Pulmonary artery endothelial cell (primary cell): Measurements from ENCODE around the gene EDA. TPM values are rescaled to one million over a fixed set of nuclear protein-coding genes. Genes with fewer than 3 reads are reported as not detected.

Source experiments
- DNase-seq: peaks from one replicate; pipeline ENCODE4 v3.0.0-alpha.2; 2011; ENCODE audit warnings: low read depth, low spot score
- total RNA-seq: library from RNA; depleted of rRNA; stranded (reverse); fragments of >200 nt; gene quantifications from 2 replicates; pipeline ENCODE4 v1.2.3, GENCODE V29; 2014

The EDA gene
- total RNA-seq, 1 donor from 2014 or later = 0.92 TPM

GRCh38 chrX:70022616-70023015 lies 406.7 kb downstream of the EDA start:
- no peak for DNase-seq

- DNase-seq = peak; percentile 50
These were observed 409.6 kb downstream of the EDA start for GRCh38 chrX:70025464-70025863.

- peak; percentile 40 for DNase-seq
These were observed 410.4 kb downstream of the EDA start for GRCh38 chrX:70026112-70026850.

- peak; percentile 30 for DNase-seq
These were observed 410.9 kb downstream of the EDA start for GRCh38 chrX:70026851-70027200.

- no peak for DNase-seq
These were observed 413.9 kb downstream of the EDA start for GRCh38 chrX:70029863-70030262.

GRCh38 chrX:70030301-70030767 lies 414.4 kb downstream of the EDA start:
- no peak for DNase-seq

GRCh38 chrX:70032792-70033191 lies 416.9 kb downstream of the EDA start:
- no peak for DNase-seq

- DNase-seq = no peak
These were observed 417.6 kb downstream of the EDA start for GRCh38 chrX:70033348-70034051.

GRCh38 chrX:70034646-70035045 lies 418.7 kb downstream of the EDA start:
- no peak for DNase-seq

- no peak for DNase-seq
These were observed 422.6 kb downstream of the EDA start for GRCh38 chrX:70038515-70038914.

GRCh38 chrX:70038951-70039350 lies 423.0 kb downstream of the EDA start:
- DNase-seq = no peak

- DNase-seq = no peak
These were observed 423.8 kb downstream of the EDA start for GRCh38 chrX:70039758-70040157.

- no peak for DNase-seq
These were observed 426.1 kb downstream of the EDA start for GRCh38 chrX:70041993-70042392.

GRCh38 chrX:70042399-70043371 lies 426.8 kb downstream of the EDA start:
- DNase-seq = no peak

- DNase-seq = no peak
These were observed 427.8 kb downstream of the EDA start for GRCh38 chrX:70043685-70044084.

- no peak for DNase-seq
These were observed 428.8 kb downstream of the EDA start for GRCh38 chrX:70044541-70045245.

GRCh38 chrX:70046978-70047377 lies 431.1 kb downstream of the EDA start:
- peak; percentile 30 for DNase-seq

GRCh38 chrX:70049406-70049805 lies 433.5 kb downstream of the EDA start:
- DNase-seq = no peak

GRCh38 chrX:70049925-70050324 lies 434.0 kb downstream of the EDA start, which contains the start of gene AWAT2:
AWAT2 (minus strand) TSS chrX:70049938; CDS start chrX:70049932, 6 bp downstream.
- DNase-seq = no peak

- no peak for DNase-seq
These were observed 437.1 kb downstream of the EDA start for GRCh38 chrX:70052895-70053615.
